Measurements from ENCODE around the gene RPS24.

Gene RPS24

GRCh38 chr10:78019264-78019663, 14.4 kb upstream of the RPS24 start:
- Mint-ChIP-seq H3K36me3 (ENCODE audit: low read depth) (peaks cover 61% of the 10 kb centered on the region), H3K27me3 (ENCODE audit: low read depth) (no peaks in the 10 kb centered on the region), H3K4me1 (no peaks in the 10 kb centered on the region), H3K27ac (no peak overlapping the region), H3K9me3 (no peaks in the 10 kb centered on the region), H3K4me3 (no peak overlapping the region)
- no peak for TF ChIP-seq CTCF (IDR thresholded peaks at IDR 0.05; ENCODE audit: unreplicated experiment in 3 of 3)

DNA sequence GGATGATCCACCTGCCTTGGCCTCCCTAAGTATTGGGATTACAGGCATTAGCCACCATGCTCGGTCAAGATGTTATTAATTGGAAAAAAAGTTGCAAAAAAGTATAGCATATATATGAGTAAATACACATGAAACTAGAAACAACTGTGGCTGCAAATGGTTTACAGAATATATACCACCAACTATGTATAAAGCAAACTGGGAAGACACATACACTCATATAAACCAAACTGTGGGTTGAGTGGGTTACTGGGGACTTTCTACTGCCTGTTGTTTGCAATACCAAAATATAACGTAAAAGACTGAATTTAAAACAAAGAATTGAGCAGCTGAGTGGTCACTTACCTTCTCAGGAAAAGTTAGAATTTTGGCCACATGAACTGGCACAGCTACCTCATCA, 12.5 kb upstream of the RPS24 start:
- Mint-ChIP-seq H3K4me3 (no peak overlapping the region), H3K36me3 (ENCODE audit: low read depth) (peaks cover 71% of the 10 kb centered on the region)

DNA sequence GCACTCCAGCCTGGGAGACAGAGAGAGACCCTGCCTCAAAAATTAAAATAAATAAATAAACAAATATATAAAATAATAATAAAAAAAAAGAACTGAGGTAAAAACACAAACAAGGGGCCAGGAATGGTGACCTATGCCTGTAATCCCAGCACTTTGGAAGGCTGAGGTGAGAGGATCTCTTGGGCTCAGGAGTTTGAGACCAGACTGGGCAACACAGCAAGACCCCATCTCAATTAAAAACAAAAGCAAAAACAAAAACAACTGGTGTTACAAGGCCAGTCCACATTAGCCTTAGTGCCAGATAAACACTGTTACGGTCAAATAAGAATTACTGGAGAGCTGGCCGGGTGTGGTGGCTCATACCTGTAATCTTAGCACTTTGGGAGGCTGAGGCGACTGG, 9.9 kb upstream of the RPS24 start:
- H3K9me3 Mint-ChIP-seq = no peaks in the 10 kb centered on the region
- no peak for TF ChIP-seq CTCF (IDR thresholded peaks at IDR 0.05; ENCODE audit: unreplicated experiment in 3 of 3)
- H3K27ac Mint-ChIP-seq = no peak overlapping the region
- H3K4me3 Mint-ChIP-seq = no peak overlapping the region
- H3K36me3 Mint-ChIP-seq (ENCODE audit: low read depth) = peaks cover 67% of the 10 kb centered on the region
- H3K27me3 Mint-ChIP-seq (ENCODE audit: low read depth) = no peaks in the 10 kb centered on the region
- H3K4me1 Mint-ChIP-seq = peaks cover 6% of the 10 kb centered on the region

More for the DNA sequence above, 12.5 kb upstream of the RPS24 start:
- H3K27ac Mint-ChIP-seq = no peak overlapping the region
- no peaks in the 10 kb centered on the region for H3K9me3 Mint-ChIP-seq
- no peak for TF ChIP-seq CTCF (IDR thresholded peaks at IDR 0.05; ENCODE audit: unreplicated experiment in 3 of 3)
- H3K27me3 Mint-ChIP-seq (ENCODE audit: low read depth) = no peaks in the 10 kb centered on the region
- H3K4me1 Mint-ChIP-seq = no peaks in the 10 kb centered on the region

DNA sequence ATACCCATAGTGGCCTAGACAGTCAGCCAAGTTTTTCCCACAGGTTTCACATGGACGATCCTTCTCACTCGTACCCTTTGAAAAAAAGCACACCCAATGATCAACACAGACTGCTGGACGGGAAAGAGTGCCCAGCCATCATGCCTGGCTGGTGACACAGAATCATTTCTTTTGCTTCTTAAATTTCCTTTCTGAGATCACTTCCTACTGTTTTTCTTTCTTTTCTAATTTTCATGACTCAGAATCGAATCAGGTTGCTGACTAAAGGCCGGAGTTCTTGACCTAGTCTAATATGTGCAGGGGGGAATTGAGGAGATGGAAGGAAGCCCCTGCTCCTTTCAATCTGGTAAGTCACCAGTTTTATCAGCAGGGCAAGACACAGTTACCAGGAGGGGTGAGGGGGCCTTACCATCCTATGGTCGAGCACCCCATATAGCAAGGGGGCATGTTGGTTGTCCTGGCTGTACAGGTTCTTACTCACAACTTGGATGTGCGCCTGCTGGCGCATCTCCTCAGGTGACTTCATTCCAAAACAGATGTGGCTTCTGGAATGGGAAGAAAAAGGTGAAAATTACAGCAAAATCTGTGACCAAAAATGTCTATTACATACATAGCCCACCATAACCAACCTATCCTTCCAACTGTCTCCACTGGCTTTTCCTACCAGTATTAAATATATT, 7.8 kb upstream of the RPS24 start:
- Mint-ChIP-seq H3K27me3 (ENCODE audit: low read depth) (no peaks in the 10 kb centered on the region), H3K4me3 (peak overlapping the region in 2 of 3 experiments; percentile 54 to 55), H3K9me3 (no peaks in the 10 kb centered on the region), H3K36me3 (ENCODE audit: low read depth) (peaks cover 57% of the 10 kb centered on the region), H3K4me1 (peaks cover 17% of the 10 kb centered on the region), H3K27ac (no peak overlapping the region)
- TF ChIP-seq CTCF (IDR thresholded peaks at IDR 0.05; ENCODE audit: unreplicated experiment in 3 of 3) = no peak

DNA sequence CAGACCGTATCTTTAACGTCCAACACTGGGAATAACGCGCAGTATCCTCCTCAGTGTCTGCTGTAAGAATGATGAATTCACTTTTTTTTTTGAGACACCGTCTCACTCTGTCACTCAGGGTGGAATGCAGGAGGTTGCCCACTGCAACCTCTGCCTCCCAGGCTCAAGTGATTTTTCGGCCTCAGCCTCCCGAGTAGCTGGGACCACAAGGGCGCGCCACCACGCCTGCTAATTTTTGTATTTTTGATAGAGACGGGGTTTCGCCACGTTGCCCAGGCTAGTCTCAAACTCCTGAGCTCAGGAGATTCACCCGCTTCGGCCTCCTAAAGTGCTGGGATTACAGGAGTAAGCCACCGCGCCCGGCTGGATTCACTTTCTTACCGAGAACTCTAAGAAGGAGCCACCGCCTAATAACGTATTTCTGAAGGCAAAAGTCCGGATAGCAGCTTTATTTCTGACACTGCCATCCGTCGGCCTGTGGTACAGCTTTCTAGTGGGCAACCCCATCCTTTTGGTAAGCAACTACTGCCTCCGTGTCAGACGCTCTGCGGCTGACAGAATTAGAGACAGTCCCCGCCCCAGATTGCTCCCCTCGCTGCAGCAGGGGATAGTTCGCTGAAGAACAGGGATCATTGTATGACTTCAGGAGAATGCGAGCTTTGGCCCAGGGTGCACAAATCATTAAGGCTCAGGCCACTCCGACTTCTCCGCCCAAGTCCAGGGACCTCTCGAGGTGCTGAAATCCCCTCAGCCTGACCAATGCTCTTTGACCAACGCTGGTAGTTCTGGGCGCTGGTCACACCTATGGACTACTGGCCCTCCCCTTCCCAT, 5.0 kb upstream of the RPS24 start:
- H3K27me3 Mint-ChIP-seq (ENCODE audit: low read depth) = no peaks in the 10 kb centered on the region
- peak overlapping the region; percentile 99 to 100 (median 99) for H3K4me3 Mint-ChIP-seq
- peaks cover 31% of the 10 kb centered on the region for H3K36me3 Mint-ChIP-seq (ENCODE audit: low read depth)

More for the DNA sequence above, 5.0 kb upstream of the RPS24 start:
- H3K9me3 Mint-ChIP-seq = no peaks in the 10 kb centered on the region
- H3K27ac Mint-ChIP-seq = peak overlapping the region; percentile 80 to 91 (median 91)
- no peak for TF ChIP-seq CTCF (IDR thresholded peaks at IDR 0.05; ENCODE audit: unreplicated experiment in 3 of 3)
- H3K4me1 Mint-ChIP-seq = peaks cover 17% of the 10 kb centered on the region

All from nephron (organoid).